Esophagus muscularis mucosa (tissue), 4 donors: Measurements from ENCODE around the gene GPS2. TPM values are rescaled to one million over a fixed set of nuclear protein-coding genes. Genes with fewer than 3 reads are reported as not detected.
A peak's percentile ranks its signal among the peaks of the same experiment; 100 is the strongest.

Experiments used
- DNase-seq: peaks from one replicate; pipeline ENCODE4 v3.0.0-alpha.2; 2017; ENCODE audit errors: extremely low spot score
- H3K27ac ChIP-seq, 4 donors: fragments of 200-600 bp; sonication (generic); replicated peaks in 1 of 4; 1 replicate in 3 of 4; 2 replicates in 1 of 4; pipeline ENCODE4 v1.5.1; 2016 to 2019; ENCODE audit warnings: mild to moderate bottlenecking in 1 of 4
- H3K27me3 ChIP-seq, 4 donors: fragments of 200-600 bp; sonication (generic); one replicate each; pipeline versions ENCODE4 v1.5.1 to v1.6.0; 2016 to 2019
- H3K36me3 ChIP-seq, 4 donors: fragments of 200-600 bp; sonication (generic); one replicate each; pipeline ENCODE4 v1.5.1; 2016 to 2019
- H3K4me1 ChIP-seq, 4 donors: fragments of 200-600 bp; sonication (generic); one replicate each; pipeline ENCODE4 v1.5.1; 2016 to 2019
- H3K4me3 ChIP-seq, 4 donors: fragments of 200-600 bp; sonication (generic); 1 replicate in 2 of 4; 2 replicates in 2 of 4; pipeline ENCODE4 v1.5.1; 2016 to 2019; ENCODE audit warnings: mild to moderate bottlenecking in 4 of 4, moderate library complexity in 1 of 4
- H3K9me3 ChIP-seq, 4 donors: fragments of 200-600 bp; sonication (generic); 1 replicate in 3 of 4; 2 replicates in 1 of 4; pipeline ENCODE4 v1.5.1; 2016 to 2019
- CTCF ChIP-seq, 3 experiments: fragments of 200-600 bp in 2 of 3; fragments of 450-650 bp in 1 of 3; sonication (generic) in 2 of 3; IDR thresholded peaks; one replicate each; pipeline ENCODE4 v1.5.1; 2017 to 2019; ENCODE audit warnings: antibody characterized with exemption in 3 of 3, mild to moderate bottlenecking in 2 of 3, moderate library complexity in 1 of 3
- EP300 ChIP-seq: sonication (generic); formaldehyde crosslinking; IDR thresholded peaks from one replicate; pipeline ENCODE4 v1.6.1; 2017; ENCODE audit warnings: antibody characterized with exemption
- POLR2A ChIP-seq: fragments of 450-650 bp; IDR thresholded peaks from one replicate; pipeline ENCODE4 v1.6.1; 2017; ENCODE audit warnings: antibody characterized with exemption, moderate library complexity, mild to moderate bottlenecking, low read depth
- POLR2AphosphoS5 ChIP-seq, 2 donors: sonication (generic); formaldehyde crosslinking; IDR thresholded peaks; one replicate each; pipeline ENCODE4 v1.6.1; 2017; ENCODE audit warnings: antibody characterized with exemption in 2 of 2
- WGBS: methylation state at CpG from one replicate; pipeline ENCODE4 v1.1.5; 2018; 5-methylcytosine and 5-hydroxymethylcytosine counted together
- intact Hi-C: fragments of 100-400 bp; cut with DNase I; formaldehyde crosslinking; loops from one replicate; pipeline ENCODE4 v1.15.1; 2023
- total RNA-seq, 4 donors: library from RNA; depleted of rRNA; stranded (reverse); fragments of >200 nt; gene quantifications; one replicate each; pipeline versions ENCODE4 v1.1.0 to v1.2.1, GENCODE V29; 2016

The GPS2 gene
- total RNA-seq, result 100 to 1,000 TPM in 1 of 4 donors, 10 to 100 TPM in 3; 89.6 to 112 (median 90.2) TPM

DNA sequence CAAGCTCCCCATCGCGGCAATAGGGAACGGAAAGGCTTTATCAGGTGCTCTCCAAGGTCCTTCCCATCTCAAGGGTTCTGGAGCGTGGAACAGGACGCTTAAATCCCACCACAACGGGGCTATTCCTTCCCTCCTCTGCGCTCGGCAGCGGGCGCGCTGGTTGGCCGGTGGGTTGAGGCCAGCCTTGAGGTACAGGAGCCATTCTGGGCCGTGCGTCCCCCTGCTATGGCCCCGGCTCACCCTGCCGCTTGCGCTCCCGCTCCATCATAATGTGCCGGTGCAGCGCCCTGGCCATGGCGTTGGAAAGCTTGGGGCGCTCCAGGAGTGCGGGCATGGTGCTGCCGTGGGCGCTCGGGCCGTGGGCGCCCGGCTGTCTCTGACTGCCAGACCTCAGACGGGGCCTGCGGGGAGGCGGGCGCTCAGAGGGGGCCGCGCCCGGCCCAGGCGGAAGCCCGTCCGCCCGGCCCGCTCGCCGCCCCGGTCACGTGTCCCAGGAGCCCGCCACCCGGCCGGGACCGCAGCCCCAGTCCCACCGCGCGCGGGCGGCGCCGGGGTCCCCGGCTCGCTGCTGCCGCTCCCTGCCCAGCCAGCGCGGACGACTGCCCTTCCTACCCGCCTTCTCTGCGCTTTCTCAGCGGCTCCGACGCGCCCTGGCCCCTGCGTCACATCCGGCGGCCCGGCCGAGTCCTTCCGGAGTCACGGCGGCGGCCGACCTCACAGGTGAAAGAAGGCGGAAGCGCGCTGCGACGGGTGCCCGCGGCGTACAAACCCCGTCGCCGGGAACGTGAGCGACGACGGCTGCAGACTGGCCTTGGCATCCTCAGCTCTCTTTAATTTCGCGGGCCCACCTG lies at the start of gene GPS2:
Gene GPS2 (minus strand): TSS at position 642 of the 851 bp plus-strand sequence. CDS start 308 bp downstream, at position 334.
- intact Hi-C loops, result no loop called here
- H3K36me3 ChIP-seq, result peaks cover 59 to 86% (median 73%) of the 10 kb centered on the region in 4 donors
- under 1% methylated on average over 18 of the region's 95 CpGs for whole genome bisulfite sequencing

GRCh38 chr17:7363311-7363710 lies 48.2 kb upstream of the GPS2 start:
- Histone ChIP-seq H3K36me3 (no peaks in the 10 kb centered on the region), H3K4me3 (no peak overlapping the region), H3K9me3 (no peaks in the 10 kb centered on the region), H3K4me1 (no peaks in the 10 kb centered on the region), H3K27ac (no peak overlapping the region), H3K27me3 (no peaks in the 10 kb centered on the region)
- no peak for TF ChIP-seq POLR2AphosphoS5 (IDR thresholded peaks at IDR 0.05)
- no peak for TF ChIP-seq POLR2A
- TF ChIP-seq EP300, result no peak
- no peak for TF ChIP-seq CTCF (IDR thresholded peaks at IDR 0.05)
- intact Hi-C loops, result no loop called here
- WGBS, result 94% methylated on average over 6 of the region's 6 CpGs
- DNase-seq, result no peak

More for the DNA sequence above, at the start of gene GPS2:
- Histone ChIP-seq H3K27me3 (no peaks in the 10 kb centered on the region), H3K9me3 (no peaks in the 10 kb centered on the region), H3K4me1 (peaks cover 45 to 56% (median 52%) of the 10 kb centered on the region in 4 donors), H3K4me3 (peak within 1 kb of the TSS; percentile 74 to 93 (median 90)), H3K27ac (peak within 1 kb of the TSS; percentile 84 to 94 (median 93))
- DNase-seq, result peak; percentile 98
- TF ChIP-seq POLR2A (peak; percentile 17), CTCF (IDR thresholded peaks at IDR 0.05) (peak in 1 of 3 experiments; percentile 7), POLR2AphosphoS5 (IDR thresholded peaks at IDR 0.05) (peak; percentile 97 to 99), EP300 (no peak)

DNA sequence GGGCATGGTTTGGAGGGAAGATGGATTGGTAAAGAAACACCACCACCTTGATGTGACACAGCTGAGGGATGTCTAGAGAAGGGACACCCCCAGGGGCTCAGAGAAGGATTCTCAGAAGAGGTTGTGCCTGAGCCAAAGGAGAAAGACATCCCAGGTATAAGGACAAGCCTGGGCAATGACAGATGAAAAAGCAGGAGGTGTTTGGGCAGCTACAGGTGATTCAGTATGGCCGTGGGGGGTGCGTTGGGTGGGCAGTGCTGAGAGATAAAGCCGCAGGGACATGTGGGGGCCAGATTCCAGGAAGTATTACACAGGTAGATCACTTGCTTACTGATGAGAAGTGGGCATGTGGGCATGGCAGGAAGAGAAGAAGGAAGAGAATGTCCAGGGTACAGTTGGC lies 46.7 kb upstream of the GPS2 start:
- TF ChIP-seq POLR2A (no peak), CTCF (IDR thresholded peaks at IDR 0.05) (no peak), EP300 (no peak), POLR2AphosphoS5 (IDR thresholded peaks at IDR 0.05) (no peak)
- 69% methylated on average over 3 of the region's 3 CpGs for WGBS
- Histone ChIP-seq H3K4me1 (no peaks in the 10 kb centered on the region), H3K27ac (no peak overlapping the region), H3K27me3 (no peaks in the 10 kb centered on the region), H3K36me3 (no peaks in the 10 kb centered on the region), H3K4me3 (no peak overlapping the region), H3K9me3 (no peaks in the 10 kb centered on the region)
- no peak for DNase-seq
- intact Hi-C loops, result no loop called here

DNA sequence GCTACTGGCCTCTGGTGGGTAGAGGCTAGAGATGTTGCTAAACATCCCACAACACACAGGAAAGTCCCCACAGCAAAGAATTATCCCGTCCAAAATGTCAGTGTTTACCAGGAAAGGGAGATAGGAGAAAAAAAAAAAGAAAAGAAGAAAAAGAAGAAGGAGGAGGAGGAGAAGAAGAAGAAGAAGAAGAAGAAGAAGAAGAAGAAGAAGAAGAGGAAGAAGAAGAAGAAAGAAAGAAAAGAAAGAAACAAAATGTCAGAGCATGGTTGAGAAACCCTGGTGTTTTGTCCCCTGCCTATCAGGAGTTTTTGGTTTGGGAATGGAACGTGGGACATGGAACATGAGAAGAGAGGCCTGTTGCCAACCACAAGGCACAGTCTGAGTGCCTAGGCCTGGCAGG lies 42.2 kb upstream of the GPS2 start:
- no peaks in the 10 kb centered on the region for H3K27me3 ChIP-seq
- no peak for DNase-seq
- 76% methylated on average over 2 of the region's 2 CpGs for WGBS
- no peak for TF ChIP-seq EP300
- TF ChIP-seq POLR2AphosphoS5 (IDR thresholded peaks at IDR 0.05), result no peak
- no peak for TF ChIP-seq CTCF (IDR thresholded peaks at IDR 0.05)
- TF ChIP-seq POLR2A, result no peak
- no peaks in the 10 kb centered on the region for H3K9me3 ChIP-seq
- no peak overlapping the region for H3K4me3 ChIP-seq
- peak overlapping the region in 3 of 4 donors; percentile 11 to 59 (median 19) for H3K27ac ChIP-seq
- peaks cover 14 to 42% (median 40%) of the 10 kb centered on the region in 4 donors for H3K4me1 ChIP-seq
- intact Hi-C loops, result loop anchor here (2.0 kb wide), 1 partner anchor 79 kb away; no protein-coding TSS in a partner anchor
- H3K36me3 ChIP-seq, result no peaks in the 10 kb centered on the region
